Mucosa of gallbladder (tissue), 1 donor: ENCODE data around the gene FOLR1. TPM values are rescaled to one million over a fixed set of nuclear protein-coding genes. Genes with fewer than 3 reads are reported as not detected.
A peak's percentile ranks its signal among the peaks of the same experiment; 100 is the strongest.

Experiments
- DNase-seq: peaks from one replicate; pipeline ENCODE4 v3.0.0-alpha.2; 2020; ENCODE audit warnings: low spot score
- total RNA-seq: library from RNA; stranded (reverse); gene quantifications from one replicate; pipeline ENCODE4 v1.2.1, GENCODE V29; 2021
- donor health status: DM: no; HTN: no; CAD: no.

Gene FOLR1
- total RNA-seq, 1 donor from 2014 or later, result 7.0 TPM

DNA sequence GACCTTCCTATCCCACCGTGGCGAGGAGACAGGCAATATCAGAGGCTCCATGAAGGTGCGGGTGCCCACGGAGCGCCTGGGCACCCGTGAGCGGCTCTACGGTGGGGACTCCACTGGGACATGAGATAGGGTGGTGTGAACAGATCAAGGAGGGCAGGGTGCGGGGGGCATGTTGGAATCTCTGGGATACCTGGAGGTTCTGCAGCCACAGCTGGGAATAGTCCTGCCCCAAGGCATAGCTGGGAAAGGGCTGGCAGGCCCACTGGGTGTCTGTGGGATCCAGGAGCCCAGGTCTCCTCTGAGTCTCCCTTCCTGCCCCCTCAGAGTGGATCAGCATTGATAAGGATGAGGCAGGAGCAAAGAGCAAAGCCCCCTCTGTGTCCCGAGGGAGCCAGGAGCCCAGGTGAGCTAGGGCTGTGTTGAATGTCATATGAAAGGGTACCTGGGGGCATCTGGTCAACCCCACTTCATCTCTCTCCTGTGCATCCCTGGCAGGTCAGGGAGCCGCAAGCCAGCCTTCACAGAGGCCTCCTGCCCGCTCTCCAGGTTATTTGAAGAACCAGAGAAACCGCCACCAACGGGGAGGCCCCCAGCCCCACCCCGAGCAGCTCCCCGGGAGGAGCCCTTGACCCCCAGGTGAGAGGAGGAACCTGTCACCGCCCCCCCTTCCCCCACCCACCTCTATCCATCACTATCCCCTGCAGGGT lies 43.6 kb downstream of the FOLR1 start:
- DNase-seq, result no peak

- DNase-seq, result no peak
Measured at GRCh38 chr11:72236083-72236697, 44.2 kb downstream of the FOLR1 start.

GRCh38 chr11:72236774-72237111 lies 44.8 kb downstream of the FOLR1 start:
- no peak for DNase-seq

DNA sequence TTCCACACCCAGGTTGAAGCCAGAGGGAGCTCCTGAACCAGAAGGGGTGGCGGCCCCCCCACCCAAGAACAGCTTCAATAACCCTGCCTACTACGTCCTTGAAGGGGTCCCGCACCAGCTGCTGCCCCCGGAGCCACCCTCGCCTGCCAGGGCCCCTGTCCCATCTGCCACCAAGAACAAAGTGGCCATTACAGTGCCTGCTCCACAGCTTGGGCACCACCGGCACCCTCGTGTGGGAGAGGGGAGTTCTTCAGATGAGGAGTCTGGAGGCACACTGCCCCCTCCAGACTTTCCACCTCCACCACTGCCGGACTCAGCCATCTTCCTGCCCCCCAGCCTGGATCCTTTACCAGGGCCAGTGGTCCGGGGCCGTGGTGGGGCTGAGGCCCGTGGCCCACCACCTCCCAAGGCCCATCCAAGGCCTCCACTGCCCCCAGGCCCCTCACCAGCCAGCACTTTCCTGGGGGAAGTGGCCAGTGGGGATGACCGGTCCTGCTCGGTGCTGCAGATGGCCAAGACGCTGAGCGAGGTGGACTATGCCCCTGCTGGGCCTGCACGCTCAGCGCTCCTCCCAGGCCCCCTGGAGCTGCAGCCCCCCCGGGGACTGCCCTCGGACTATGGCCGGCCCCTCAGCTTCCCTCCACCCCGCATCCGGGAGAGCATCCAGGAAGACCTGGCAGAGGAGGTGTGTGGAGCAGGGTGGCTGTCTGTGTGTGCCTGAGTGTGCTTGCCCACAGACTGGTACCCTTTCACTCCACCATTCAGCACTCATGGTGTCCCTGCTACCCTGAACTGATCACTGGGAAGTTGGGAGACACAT lies 45.4 kb downstream of the FOLR1 start:
- DNase-seq, result no peak

DNA sequence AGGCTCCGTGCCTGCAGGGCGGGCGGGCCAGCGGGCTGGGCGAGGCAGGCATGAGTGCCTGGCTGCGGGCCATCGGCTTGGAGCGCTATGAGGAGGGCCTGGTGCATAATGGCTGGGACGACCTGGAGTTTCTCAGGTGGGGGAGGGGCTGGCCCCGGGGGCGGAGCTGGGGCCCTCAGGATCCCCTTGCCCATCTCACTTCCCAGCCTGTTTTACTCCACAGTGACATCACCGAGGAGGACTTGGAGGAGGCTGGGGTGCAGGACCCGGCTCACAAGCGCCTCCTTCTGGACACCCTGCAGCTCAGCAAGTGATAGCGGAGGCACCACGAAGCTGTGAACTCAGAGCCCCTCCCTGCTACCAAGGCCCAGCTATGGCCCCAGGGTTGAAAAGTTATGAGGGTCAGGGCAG lies 46.1 kb downstream of the FOLR1 start:
- DNase-seq, result no peak

DNA sequence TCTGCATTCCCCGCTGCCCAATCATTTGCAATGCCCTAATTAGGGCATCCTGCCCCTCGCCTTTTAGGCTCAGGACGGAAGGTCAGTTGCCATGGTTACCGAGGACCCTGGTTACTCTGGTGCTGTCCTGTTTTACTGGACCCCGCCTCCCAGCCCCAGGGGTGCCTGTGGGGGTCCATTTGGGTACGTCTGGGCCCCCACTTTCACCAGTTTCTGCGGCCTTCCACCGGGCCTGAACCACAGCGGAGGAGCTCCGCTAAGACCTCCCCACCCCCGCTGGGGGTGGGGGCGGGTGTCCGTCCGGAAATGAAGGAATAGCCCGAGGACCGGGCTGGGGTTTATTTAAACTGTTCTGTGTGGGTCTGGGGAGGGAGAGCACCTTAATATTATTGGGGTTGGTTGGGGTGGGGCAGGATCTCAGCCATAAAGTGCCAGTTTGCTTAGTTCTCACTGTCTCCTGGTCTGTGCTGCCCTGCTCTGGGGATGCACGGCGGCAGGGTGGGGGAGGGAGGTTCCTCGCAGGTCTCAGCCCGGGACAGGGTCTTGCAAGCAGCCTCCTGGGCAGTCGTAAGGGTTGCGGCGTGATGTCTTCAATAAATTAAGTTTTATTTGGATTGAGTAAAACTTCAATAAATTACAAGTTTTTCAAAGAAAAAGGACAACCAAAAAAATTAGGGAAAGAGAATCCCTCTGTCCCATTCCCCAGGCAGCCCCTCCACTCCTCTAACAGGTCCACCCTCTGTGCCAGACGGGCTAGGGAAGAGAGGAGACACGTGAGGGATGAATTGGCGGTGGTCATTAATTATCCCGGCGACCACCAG lies 46.8 kb downstream of the FOLR1 start:
- DNase-seq, result no peak

- DNase-seq, result no peak
Measured at GRCh38 chr11:72239313-72239848, 47.4 kb downstream of the FOLR1 start.

GRCh38 chr11:72239849-72240460 lies 48.0 kb downstream of the FOLR1 start:
- peak; percentile 49 for DNase-seq

DNA sequence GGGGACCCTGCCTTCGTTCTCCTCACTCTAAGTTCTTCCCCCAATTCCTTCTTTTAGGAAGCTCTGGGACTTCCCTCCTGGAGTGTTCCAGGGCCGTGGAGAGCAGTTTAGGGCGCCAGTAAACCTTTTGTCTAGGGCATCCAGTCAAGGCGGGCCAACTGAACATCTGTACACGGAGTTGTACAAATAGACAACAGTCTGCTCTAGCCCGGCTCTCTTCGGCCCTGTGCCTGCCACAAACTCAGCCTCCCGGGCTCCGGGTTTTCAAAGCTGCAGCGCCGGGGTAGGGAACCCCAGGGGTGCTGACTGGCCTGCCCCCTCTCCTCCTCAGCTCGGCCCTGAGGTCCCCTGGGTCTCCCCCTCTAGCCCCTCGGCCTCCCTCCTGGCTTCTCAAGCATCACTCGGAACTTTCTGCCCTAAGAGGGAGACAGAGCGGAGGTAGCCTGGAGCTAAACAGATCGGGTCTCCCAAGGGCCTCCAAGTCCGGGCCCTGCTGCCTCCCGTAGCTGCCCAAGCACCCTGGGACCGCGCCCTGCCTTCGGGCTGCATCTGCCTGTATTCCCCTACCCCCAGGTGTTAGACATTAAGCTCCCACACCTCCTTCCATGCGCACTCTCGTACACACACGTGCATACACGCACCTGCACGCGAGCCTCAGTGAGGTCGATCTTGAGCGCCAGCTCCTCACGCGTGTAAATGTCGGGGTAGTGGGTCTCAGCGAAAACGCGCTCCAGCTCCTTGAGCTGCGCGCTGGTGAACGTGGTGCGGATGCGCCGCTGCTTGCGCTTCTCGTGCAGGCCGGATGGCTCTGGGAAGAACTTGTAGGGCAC lies 48.7 kb downstream of the FOLR1 start:
- no peak for DNase-seq

DNA sequence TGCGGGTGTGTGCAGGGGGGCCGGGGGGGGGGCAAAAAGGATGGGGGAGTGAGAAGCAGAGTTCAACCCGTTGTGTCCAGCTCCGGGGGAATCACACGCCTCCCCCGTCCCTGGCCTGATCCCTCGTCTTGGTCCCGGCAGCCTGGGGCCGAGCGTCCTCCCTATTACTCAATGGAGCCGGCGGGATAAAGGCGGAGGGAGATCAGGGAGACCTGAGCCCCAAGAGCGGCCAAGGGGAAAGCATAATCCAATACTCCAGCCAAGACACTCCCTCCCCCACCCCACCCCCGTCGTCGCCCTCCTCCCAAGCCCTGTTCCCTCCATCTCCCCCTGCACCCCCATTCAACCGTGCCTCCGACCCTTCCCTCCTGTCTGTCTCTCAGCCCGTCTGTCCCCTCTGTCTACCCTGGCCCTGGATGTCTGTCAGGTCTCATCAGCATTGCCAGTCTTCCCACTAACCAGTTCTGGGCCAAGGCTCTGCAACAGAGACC lies 49.4 kb downstream of the FOLR1 start:
- no peak for DNase-seq

GRCh38 chr11:72242141-72242540 lies 50.2 kb downstream of the FOLR1 start:
- no peak for DNase-seq

DNA sequence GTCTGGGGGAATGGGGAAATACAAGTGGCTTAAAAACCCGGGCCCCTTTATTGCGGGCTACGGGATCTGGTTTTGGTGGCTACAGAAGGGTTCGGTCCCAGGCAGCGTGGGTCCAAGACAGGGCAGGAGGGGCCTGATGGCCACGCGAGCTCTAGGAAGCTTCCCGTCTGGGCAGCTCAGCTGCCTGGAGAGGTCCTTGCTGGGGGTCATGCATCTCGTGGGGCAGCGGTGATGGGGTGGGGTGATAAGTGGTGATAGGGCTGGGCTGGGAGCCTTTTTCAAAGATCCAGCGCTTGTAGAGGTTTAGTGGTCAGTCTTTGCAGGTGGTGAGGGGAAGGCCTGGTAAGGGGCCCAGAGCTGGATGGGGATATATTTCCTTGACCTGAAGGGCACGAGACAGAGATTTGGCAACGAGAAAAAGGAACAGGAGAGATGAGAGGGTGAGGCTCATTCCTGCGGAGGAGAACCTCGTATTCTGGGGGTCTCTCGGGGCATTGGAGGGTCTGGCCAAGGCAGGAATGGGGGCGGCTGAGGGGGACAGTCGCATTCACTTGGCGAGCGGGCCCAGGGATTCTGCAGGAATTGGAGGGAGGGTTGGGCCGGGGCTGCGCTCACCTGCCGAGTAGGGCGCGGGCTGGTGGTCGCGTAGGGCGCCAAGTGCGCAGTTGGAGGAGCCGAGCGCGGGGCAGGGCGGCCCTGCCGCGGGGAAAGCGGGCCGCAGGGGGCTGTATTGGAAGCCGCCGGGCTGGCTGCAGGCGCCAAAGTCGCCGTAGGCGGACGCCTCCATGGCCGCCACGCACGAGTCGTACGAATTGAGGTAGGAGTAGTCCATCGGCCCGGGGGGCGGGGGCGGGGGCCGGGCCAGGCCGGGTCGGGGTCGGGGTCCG lies 51.5 kb downstream of the FOLR1 start:
- no peak for DNase-seq

GRCh38 chr11:72244060-72244360 lies 52.1 kb downstream of the FOLR1 start, which contains the start of gene PHOX2A:
TSS of gene PHOX2A (minus strand) at chr11:72244176. CDS start at chr11:72244004, 172 bp downstream.
- no peak for DNase-seq

DNA sequence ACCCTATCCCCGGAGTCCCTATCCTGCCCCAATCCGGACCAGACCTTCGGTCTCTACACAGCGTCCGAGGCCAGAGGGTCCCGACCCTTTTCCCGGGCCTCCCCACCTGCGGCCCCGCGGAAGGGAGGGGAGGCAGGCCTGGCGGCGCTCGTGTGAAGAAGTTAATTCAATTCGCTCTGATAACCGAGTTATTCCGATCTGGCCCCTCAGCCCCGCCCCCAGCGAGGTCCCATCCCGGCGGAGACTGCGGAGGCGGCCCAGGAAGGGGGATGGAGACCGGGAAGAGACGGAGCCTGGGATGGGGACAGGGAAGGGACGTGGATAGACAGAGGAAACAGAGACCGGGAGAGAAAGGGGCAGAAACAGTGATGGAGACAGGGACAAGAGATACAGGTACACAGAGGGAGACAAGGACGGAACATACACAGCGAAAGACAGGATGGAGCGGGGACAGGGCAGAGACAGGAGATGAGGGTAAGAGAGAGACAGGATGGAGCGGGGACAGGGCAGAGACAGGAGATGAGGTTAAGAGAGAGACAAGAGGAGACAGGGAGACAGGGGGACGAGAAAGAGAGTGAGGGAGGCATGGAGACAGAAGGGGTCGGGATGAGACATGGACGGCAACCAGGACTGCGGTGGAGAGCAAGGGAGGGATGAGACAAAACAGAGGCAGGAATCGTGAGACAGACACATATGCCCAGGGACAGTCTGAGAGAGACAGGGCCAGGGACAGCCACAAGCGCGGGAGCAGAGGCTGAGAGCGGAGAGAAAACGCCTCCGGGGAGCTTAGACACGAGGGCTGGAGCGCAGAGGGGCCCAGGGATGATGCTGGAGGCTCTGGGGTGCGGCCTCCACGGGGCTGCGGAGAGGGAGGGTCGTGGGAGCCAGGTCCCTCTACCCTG lies 52.7 kb downstream of the FOLR1 start:
- no peak for DNase-seq

- no peak for DNase-seq
Measured at GRCh38 chr11:72245263-72245816, 53.4 kb downstream of the FOLR1 start.
